Hematopoietic multipotent progenitor cell treated with erythropoietin and hydrocortisone succinate and interleukin-3 and kit ligand, for 6 days (in vitro differentiated cells): ENCODE measurements around the gene ZBTB20.

Source experiments
- DNase-seq: peaks from one replicate; pipeline ENCODE4 v3.0.0-alpha.2; 2015

ZBTB20 gene

DNA sequence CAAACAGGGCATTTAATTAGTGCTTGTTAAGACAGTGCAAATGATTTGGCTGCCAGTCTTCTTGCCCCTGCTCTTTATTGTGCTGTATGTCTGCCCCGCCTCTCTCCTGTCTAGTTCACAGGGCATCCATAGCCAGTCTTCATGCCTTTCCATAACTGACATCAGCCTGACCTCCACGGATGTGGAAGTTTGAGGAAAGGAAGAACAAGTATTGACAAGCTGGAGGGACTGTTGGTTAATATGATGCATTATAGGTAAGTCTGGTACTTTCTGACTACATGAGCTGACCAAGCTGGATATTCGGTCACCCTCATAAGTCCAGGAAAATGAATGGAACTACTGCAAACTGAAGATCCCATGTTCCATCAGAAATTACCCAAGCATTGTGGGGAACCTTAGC, 527.3 kb downstream of the ZBTB20 start:
- DNase-seq = no peak

DNA sequence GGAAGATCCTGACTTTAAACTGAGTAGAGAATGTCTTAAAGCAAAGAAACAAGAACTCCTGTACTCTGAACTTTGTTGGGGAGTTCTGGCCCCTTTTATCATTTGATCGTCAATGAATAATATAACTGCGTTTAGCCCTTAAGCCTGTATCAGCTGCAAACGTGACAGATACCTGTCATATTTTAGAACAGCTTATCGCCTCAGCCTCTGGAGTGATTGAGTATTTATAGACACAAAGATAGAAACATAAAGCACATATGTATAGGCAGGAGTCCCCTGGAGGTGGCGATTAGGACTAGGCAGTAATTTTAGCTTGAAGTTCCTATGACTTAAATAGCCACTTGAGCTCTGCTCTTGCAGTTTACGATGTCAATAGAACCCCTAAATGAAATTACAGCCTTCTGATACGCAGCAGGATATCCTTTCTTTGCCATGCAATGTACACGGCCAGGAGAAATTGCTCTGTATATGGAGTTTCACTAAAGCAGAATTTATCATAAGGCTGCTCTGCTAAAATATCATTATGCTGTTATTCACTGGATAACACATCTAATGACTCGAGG, 531.5 kb downstream of the ZBTB20 start:
- DNase-seq = no peak

DNA sequence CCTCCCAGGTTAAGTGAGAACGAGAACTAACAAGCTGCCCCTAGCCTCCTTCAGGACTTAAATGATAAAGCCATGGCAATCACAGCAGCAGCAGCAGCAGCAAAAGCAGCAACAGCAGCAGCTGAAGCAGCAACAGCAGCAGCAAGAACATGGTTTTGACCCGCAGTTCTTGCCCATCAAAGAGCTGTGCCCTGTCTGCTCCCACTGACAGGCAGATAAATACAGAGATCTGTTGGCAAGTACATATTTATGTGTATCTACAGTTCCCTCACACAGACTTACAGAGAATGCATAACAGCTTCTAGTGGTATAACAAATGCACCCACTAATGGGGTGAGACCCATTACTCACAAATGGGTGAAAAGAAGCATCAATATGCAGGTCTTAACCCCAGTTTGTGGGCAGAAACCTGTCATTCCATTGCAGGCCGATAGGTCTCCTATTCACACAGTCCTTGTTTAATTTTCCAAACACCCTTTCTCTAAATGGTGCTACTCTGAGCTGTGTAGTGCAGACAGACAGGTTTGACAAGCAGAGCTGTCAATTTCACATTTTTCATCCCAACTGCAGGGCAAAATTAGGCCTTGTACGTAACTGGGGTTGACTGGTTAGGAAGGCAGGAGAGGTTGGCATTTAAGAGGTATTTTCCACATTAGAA, 537.0 kb downstream of the ZBTB20 start:
- no peak for DNase-seq

DNA sequence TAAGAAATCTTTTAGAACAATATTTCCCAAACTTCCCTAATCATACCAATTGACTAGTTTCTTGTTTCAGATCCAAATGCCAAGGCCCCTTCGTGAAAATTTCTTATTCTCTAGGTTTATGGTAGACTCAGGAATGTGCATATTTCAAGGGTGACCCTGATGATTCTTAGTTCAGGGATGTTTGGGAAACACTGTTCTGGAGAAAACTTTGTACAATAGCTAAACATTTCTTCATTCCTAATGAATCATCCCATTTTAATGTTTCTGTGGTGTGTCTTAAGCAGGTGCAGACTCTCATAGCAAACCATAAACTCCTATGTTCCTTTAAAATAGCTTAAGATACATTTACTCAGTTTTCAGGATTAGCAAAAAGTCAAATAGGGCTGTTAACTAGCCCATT, 538.8 kb downstream of the ZBTB20 start:
- DNase-seq = no peak

DNA sequence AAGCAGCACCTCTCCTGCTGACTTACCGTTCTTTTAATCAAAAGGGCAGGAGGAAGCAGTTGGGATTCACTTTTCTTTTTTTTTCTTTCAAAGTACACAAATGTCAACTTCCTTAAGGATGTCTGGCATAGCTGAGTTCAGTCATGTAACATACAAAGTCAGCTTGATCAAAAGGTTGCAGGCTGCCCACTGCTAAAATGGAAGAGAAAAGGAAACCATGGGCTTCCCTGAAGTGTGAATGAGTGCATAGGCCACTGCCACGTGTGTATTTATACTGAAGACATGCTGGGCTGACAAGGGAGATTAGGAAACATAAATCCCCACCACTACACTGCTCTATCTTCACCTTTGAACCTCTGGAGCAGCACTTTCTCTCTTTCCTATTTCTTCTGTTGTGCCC, 540.8 kb downstream of the ZBTB20 start:
- DNase-seq = no peak

DNA sequence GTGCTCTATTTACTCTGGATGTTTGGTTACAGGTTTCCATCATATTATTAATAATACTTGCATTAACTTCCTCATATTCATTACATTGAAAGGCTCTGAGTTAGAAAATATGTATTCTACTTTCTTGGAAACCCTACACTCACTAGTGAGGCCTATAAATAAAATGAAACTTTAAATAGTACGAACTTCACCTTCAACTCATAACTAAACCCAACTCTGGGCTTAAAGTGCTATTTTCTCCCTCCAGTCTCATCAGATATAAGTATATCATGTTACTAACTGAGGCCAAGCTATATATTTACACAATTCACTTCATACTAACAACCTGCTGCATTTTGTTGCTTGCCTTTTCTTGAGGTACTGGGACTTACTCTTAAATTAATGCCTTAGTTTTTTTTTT, 546.5 kb downstream of the ZBTB20 start:
- DNase-seq = no peak

DNA sequence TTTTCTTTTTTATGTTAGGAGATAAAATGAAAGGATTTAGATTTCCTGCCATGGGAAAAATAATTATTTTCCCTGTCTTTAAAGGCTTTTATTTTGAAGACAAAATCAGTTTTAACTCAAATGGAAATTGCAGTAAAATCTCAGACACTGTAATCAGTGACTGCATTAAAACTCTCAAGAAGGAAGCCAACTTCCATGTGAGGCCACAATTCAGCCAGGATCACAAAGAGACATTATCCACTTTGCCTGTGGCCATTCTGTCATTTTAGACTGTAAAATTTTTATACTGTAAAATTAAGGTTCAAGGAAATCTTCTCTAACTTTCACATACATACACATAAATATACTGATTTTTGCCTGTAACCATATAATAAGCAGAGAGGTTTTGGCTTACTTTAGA, 549.2 kb downstream of the ZBTB20 start:
- DNase-seq = no peak

DNA sequence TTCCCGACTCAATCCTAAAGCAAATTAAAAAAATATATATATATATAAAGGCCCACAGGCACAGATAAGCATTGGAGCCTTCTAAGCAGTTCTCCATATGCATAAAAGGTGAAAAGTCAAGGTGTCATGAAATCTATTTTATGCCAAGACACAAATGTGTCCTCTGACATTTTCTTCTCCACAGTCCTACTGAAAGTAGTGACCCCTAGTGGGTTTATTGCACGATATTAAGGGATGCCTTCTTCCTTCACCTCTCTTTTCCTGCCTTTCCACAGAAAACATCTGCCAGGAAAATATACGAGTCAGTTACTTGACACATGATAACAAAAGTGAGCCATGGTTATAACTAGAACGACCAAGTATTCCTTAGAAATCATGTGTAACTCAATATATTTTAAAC, 550.1 kb downstream of the ZBTB20 start:
- peak; percentile 4 for DNase-seq

DNA sequence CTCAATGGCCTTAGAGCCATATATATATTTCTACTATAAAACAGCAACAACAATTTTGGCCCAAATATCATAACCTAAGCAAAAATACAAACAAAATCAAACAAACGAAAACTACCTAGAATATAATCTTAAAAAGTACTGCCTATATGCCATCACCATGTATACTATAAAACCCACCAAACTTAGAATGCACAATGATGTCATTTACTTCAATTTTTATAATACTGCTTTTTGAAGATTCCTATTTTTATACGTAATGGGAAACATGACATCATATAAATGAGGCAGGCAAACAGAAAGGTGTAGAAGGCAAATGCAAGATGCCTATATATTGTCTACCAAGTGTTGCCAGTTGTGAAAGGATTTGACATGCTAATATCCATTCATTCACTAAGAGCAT, 550.9 kb downstream of the ZBTB20 start:
- no peak for DNase-seq

DNA sequence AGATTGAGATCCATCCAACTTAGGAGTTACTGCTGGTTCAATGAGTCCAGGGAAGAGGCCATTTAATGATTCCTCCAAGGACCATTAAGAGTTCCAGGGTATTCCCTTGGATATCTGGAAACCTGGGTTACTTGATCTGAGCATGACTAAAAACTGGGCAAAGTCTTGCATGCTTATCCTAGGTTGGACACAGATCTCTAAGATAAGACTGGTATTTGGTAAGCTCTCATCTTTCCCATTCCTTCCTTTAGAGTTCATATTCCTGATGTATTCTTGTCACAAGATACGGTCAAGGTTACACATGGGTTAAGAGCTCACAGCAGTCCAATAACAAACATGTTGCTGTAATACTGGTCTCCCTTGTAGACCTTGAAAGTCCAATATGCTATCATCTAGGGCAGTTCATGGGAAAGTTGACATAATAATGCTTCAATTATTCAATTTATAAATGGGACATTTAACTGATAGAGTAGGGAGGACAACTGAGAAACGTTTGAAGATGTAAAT, 551.5 kb downstream of the ZBTB20 start:
- DNase-seq = no peak

DNA sequence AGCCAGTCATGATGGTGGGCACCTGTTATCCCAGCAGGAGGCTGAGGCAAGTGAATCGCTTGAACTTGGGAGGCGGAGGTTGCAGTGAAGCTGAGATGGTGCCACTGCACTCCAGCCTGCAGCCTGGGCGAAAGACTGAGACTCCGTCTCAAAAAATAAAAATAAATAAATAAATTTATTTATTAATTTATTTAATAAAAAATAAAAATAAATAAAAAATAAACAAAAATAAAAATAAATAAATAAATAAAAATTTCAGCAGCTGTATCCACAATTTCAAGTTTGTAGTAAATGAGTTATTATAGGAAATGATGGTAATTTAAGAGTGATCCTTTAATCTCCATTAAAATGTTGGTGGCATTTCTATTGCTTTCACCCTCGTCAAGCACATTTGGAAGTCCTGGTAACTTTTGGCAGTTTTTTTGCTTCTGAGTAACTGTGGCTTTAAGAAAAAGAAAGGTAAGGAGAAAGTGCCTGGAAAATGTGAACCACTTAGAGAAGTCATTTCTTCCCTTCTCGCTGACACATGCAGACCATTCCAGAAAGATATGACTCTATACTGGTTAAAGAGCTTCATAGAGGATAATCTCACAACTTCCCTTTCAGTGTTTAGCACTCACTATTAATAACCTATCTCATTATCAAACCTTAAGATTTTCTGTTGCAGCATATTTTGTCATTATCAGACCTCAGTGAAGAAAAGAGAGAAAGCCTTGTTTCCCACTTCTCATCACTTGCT, 556.6 kb downstream of the ZBTB20 start:
- no peak for DNase-seq

DNA sequence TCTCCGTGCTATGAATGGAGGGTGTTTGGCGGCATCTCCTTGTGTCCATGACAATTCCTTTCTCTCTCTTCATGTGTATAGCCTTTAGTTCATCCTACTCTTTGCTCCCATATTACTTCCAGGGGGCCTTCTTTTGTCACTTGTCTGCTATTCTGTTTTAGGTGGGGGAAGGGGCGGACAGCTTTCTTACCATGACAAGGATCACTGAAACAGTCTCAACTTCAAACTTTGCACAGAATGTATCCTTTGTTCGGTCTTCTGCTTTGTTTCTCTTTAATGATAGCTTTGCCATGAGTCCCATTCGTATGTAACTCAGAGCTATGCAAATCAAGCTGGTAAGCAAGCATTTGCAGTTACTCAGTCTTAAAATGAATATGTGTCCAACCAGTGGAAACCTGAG, 559.1 kb downstream of the ZBTB20 start:
- DNase-seq = no peak

DNA sequence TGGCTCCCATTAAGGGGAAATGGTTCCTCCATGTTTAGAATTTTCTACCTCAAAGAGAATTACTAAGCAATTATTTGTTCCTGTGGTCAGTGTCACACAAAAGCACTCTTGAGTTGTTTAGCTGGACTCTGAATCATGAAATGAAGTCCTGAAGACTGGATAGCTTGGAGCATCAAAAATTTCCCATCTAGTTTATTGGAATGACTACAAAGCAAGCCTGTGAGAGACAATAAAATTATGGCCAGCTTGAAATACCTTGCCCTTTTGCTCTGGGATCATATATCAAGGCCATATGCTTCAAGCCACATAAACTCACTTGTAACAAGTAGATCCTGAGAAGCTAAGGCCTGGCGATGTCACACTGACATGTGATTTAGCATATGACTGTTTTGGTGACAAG, 561.0 kb downstream of the ZBTB20 start:
- no peak for DNase-seq

DNA sequence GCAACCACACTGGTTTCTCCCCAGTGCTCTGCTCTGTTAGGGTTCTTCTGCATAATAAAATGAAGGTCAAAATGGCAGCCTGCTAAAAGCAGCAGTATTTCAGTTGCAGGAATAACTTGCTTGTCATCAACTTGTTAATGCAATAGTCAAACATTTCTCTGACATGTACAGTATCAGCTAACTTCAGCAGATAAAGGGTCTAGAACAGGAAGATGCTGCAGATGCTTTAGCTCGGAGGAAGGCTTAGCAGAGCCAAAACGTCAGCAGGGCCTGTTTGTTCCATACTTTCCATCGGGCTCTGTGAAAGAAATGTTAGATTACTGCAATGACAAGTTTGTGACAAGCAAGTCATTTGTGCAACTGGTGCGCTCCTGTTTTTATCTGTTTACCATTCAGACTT, 561.4 kb downstream of the ZBTB20 start:
- no peak for DNase-seq

DNA sequence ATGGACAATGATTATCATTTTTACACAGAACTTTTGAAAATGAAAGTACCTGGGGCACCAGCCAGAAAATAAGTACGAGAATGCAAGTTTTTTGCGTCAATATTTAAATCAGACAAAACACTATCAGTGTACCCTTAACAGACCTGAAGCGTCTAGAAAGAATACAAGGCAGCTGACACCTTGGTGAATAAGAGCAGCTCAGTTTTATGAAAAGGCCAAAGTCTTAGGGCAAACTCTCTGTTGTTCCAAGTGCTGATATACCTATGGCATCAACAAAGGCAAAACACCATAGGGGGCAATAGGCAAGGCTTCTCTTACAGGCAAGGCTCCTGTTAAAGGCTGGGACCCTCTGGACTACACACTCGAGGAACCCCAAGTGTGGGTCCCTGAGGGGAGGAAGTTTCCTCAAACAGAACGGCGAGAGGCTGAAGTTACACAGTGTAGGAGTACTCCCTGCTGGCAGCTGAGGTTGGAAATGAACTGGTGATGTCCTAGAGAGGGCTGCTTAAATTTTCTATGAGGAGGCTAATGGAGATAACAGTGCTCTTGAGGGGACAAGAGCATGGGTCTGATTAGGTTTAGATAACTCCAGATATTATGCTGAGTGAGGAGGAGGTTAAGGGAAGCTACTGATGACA, 562.2 kb downstream of the ZBTB20 start:
- no peak for DNase-seq

DNA sequence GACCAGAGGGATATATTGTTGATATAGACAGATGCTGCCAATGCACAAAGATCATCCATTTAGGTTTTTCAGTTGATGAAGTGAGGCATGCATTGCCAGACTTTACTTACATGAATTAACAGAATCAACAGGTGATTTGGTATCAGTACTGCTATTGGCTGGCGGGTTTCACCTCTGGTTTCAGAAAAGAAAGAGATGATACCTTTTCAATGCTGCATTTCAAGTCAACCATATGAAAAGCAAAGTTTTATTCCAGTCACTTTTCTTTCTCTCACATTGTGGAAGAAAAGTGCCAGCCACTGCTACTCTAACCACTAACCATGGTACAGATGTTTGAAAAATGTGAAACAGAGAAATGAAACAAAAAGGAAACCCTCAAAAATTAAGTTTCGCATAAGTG, 564.2 kb downstream of the ZBTB20 start:
- no peak for DNase-seq

DNA sequence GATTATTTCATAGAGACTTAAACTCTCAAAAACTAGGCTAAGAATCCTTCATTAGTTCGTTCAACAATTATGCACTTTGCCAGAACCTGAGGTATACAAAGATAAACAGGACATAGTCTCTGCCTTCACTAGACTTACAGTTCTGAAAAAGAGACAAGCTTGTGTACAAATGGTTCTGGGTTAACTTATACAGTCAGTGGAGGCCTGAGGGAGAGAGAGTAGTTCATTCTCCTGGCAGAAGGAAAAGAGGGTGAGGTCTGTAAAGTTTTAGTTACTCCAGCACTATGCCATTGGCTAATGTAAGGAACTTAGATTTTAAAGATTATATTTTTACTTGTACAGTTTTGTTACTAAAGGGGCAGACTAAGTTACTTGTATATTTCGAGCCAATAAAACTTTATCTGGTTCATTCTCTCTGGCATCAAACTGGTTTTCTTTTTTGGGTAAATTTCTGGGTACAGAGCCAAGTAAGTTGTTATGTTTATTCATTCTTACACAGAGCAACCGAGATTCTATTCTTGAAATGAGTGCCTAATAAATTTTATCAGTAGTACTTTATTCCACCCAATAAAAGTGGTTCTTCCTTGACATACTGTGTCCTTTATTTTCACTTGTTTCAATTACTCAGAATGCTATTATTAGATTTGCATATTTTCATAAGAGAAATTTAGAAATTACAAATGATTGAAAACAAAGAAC, 574.6 kb downstream of the ZBTB20 start:
- DNase-seq = no peak

DNA sequence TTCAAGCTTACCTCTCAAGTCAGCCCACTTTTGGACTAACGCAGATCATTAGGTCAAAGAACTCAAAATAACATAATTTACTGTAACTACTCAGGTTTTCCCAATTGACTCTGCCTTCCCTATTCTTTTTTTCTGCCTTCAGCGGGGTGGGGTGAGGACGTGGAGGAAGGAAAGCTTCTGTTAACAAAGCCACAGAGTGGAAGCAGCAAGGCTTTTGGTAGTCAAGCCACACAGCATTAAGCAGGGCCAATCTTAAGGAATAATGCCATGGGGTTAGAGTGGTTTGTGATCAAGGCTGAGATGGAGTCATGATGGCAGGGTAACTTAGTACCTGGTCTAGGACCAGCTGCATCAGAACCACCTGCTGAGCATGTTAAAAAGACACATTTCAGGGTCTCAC, 575.7 kb downstream of the ZBTB20 start:
- DNase-seq = no peak

DNA sequence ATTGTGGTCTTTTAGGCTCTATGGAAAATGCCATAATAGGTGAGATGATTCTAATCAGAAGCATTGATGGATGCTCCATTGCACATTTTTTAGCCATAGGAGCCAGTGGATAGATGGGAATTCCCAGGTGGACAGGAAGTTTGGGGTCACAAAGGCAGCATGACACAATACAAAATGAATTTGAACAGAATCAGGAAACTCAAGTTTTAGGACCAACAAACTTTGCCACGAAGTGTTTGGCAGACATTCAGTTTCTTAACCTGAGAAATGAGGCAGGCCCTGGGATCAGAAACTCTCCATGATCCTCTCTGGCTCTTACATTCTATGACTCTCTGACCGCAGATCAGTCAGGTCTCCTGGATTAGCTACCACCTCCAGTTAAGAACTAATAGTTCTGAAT, 577.9 kb downstream of the ZBTB20 start:
- no peak for DNase-seq

DNA sequence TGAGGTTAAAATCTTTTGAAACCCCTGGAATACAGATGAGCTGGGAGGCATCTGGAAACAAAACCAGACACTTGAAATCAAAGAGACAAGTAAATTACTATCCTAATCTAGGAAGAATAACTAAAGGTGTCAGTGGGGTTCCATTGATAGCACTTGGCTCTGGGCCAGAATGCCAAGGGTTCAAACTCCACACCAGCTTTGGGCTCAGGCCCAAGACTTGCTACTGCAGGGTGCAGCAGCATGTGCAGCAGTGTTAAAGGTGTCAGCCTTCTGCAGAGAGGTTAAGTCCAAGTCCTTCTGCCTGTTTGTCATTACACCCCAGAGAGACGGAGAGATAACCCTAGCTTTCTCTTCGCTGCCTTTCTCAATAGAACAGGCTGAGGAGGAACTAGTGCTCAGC, 579.3 kb downstream of the ZBTB20 start:
- no peak for DNase-seq

DNA sequence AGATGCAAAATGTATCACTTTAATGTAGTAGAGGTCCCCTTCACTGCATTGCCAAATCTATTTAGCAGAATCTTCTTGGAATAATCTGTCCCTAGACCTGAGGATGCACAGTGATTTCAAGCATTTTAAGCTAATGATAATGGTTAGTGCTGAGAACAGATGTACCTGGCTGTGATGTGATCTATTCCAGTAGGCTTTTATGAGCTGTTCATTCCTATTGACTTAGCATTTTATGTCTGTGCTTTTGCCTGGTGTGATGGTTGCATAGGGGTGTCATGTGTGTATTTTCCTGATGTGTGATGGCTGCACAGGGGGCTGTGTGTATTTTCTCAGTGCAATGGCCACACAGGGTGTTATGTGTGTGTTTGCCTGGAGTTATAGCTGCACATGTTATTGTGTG, 580.3 kb downstream of the ZBTB20 start:
- no peak for DNase-seq

DNA sequence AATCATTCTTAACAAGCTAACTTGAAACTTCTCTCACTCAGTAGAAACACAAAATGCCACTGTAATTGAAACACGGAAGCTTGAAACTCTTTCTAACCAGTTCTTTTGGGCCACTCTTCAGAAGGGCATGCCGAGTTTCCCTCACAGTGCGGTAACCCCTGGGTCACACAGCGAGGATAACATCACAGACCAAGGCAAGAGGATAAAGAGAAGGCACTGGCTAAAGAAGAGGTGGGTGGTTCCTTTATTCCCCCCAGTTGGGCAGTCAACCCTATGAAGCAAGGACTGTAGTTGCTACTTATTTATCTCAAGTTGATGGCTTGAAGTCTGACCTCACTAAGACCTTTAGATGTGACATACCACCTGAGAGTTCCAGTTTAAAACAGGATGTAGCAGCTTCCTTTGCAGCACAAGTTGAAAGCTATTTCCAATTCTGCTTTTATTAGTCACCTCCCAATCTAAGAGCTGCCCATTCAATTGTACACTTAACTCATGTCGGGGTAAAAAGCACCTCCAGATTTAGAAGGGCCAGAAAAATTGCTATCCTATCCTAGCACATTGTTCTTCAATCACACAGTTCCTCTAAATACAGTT, 580.8 kb downstream of the ZBTB20 start:
- no peak for DNase-seq

DNA sequence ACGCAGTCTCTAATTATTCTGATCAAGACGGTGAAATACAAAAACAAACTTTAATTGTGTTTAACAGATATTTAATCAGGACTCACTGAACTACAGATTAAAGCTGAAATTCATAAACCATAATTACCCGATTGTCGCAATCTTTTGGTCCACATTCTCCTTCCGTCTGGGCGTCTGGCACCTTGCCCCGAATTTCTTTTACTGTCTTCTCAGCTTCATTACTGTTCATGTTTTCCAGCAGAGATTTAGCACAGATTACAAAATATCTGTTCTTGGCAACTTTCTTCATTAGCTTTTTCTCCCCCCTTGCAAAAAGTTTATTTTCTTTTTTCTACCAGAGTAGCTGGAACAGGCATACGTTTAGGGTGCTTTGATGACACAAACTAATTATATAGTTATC, 581.9 kb downstream of the ZBTB20 start:
- no peak for DNase-seq
